GM19193 (cell line): ENCODE results near the gene PSME2.
A peak's percentile ranks its signal among the peaks of the same experiment; 100 is the strongest.

ENCODE experiments used
- POLR2A ChIP-seq: IDR thresholded peaks from 4 replicates; pipeline ENCODE4 v1.6.1; 2011; ENCODE audit not compliant: insufficient read depth, insufficient read length; ENCODE audit errors: extremely low read depth

Gene PSME2

GRCh38 chr14:24146453-24146977 lies at the start of gene PSME2:
PSME2 (minus strand) TSS chr14:24146610; CDS start chr14:24146581, 29 bp downstream.
- TF ChIP-seq POLR2A: peak; percentile 67

- peak; percentile 71 for TF ChIP-seq POLR2A
Measured at GRCh38 chr14:24195186-24196070, 49.0 kb upstream of the PSME2 start, which contains the start of gene TM9SF1. TM9SF1 (minus strand) TSS chr14:24195441; CDS start chr14:24195019, 422 bp downstream.

- no peak for TF ChIP-seq POLR2A
Measured at GRCh38 chr14:24194873-24195185, 48.4 kb upstream of the PSME2 start.

- no peak for TF ChIP-seq POLR2A
Measured at GRCh38 chr14:24194186-24194872, 47.9 kb upstream of the PSME2 start.

- no peak for TF ChIP-seq POLR2A
Measured at GRCh38 chr14:24192933-24193332, 46.5 kb upstream of the PSME2 start.

GRCh38 chr14:24190416-24190815 lies 44.0 kb upstream of the PSME2 start:
- TF ChIP-seq POLR2A: no peak

GRCh38 chr14:24189460-24189859 lies 43.0 kb upstream of the PSME2 start:
- TF ChIP-seq POLR2A: no peak

- no peak for TF ChIP-seq POLR2A
Measured at GRCh38 chr14:24189059-24189375, 42.6 kb upstream of the PSME2 start.

GRCh38 chr14:24188251-24189058 lies 42.0 kb upstream of the PSME2 start, which contains the start of gene IPO4:
IPO4 (minus strand) TSS chr14:24188816; CDS start chr14:24188787, 29 bp downstream.
- TF ChIP-seq POLR2A: peak; percentile 86

GRCh38 chr14:24187539-24187915 lies 41.1 kb upstream of the PSME2 start:
- TF ChIP-seq POLR2A: no peak

GRCh38 chr14:24186831-24187538 lies 40.6 kb upstream of the PSME2 start:
- TF ChIP-seq POLR2A: no peak

GRCh38 chr14:24185741-24186140 lies 39.3 kb upstream of the PSME2 start:
- TF ChIP-seq POLR2A: no peak

- TF ChIP-seq POLR2A: no peak
Measured at GRCh38 chr14:24185026-24185425, 38.6 kb upstream of the PSME2 start.

- no peak for TF ChIP-seq POLR2A
Measured at GRCh38 chr14:24184104-24184970, 37.9 kb upstream of the PSME2 start.

GRCh38 chr14:24183014-24183481 lies 36.6 kb upstream of the PSME2 start:
- no peak for TF ChIP-seq POLR2A
